Right ventricle myocardium inferior (tissue), 1 donor: ENCODE measurements around the gene OR2J3. TPM values are rescaled to one million over a fixed set of nuclear protein-coding genes. Genes with fewer than 3 reads are reported as not detected.
"Not testable (repeated sequence)": the region's sequence is repeated elsewhere in the genome, so short reads cannot be mapped to it uniquely, and the experiment has no call there.

Source experiments
- ATAC-seq: fragments of 200-7000 bp; cut with Tn5 transposase; one replicate; pipeline ENCODE4 v1.9.1; 2020; ENCODE audit warnings: mild to moderate bottlenecking, moderate library complexity
- DNase-seq: peaks from one replicate; pipeline ENCODE4 v3.0.0; 2021; ENCODE audit errors: missing footprints
- intact Hi-C: fragments of 100-400 bp; cut with DNase I; formaldehyde crosslinking; loops from one replicate; pipeline ENCODE4 v1.11.0; 2022
- total RNA-seq: library from RNA; stranded (reverse); fragmentation: NEBNext Ultra II Directional; extraction: Animal tissue kit (Norgen Biotek cat#: 25700); gene quantifications from one replicate; pipeline ENCODE4 v1.2.1, GENCODE V29; 2021
- donor health status: DM: no; HTN: yes; CAD: no; lungs with severe emphysema.

The OR2J3 gene
- total RNA-seq, 1 donor from 2014 or later: not detected

GRCh38 chr6:29153083-29153482 is 45.2 kb downstream of the OR2J3 start:
- intact Hi-C loops: no loop called here
- DNase-seq (no peak), ATAC-seq (no peak)

- intact Hi-C loops, ATAC-seq, DNase-seq: not testable (repeated sequence)
Observed at GRCh38 chr6:29155182-29155581, 47.3 kb downstream of the OR2J3 start.

- DNase-seq, intact Hi-C loops: not testable (repeated sequence)
Observed at GRCh38 chr6:29159922-29160321, 52.1 kb downstream of the OR2J3 start.

More at GRCh38 chr6:29159922-29160321, 52.1 kb downstream of the OR2J3 start:
- ATAC-seq: not testable (repeated sequence)

Other genes with a start within 250 kb of the OR2J3 start
- 18.5 TPM for gene TRIM27, start 184.1 kb upstream of the OR2J3 start, total RNA-seq
- gene ZNF311, start 102.7 kb upstream of the OR2J3 start, total RNA-seq: 0.35 TPM
- gene OR2W1, start 62.9 kb upstream of the OR2J3 start, total RNA-seq: not detected
- not detected for gene OR2B3, start 20.7 kb upstream of the OR2J3 start, total RNA-seq
- gene OR2J1, start 8.6 kb upstream of the OR2J3 start, total RNA-seq: not detected
- gene OR2J2, start 62.8 kb downstream of the OR2J3 start, total RNA-seq: not detected
- not detected for gene OR14J1, start 193.6 kb downstream of the OR2J3 start, total RNA-seq